HG03342 (cell line): ENCODE data around the gene CFAP54.
"Not testable (repeated sequence)": the region's sequence is repeated elsewhere in the genome, so short reads cannot be mapped to it uniquely, and the experiment has no call there.

Experiments
- ATAC-seq: cut with Tn5 transposase; IDR thresholded peaks from one replicate; pipeline ENCODE4 v1.9.1; 2021; ENCODE audit warnings: mild to moderate bottlenecking, moderate library complexity; ENCODE audit not compliant: unreplicated experiment

CFAP54 gene

GRCh38 chr12:96513681-96514080 is 24.3 kb downstream of the CFAP54 start:
- ATAC-seq: no peak

GRCh38 chr12:96514328-96514727 is 25.0 kb downstream of the CFAP54 start:
- peak; percentile 97 for ATAC-seq

- peak; percentile 41 for ATAC-seq
Measured at GRCh38 chr12:96516472-96517430, 27.4 kb downstream of the CFAP54 start.

GRCh38 chr12:96520767-96521166 is 31.4 kb downstream of the CFAP54 start:
- ATAC-seq: no peak

- no peak for ATAC-seq
Measured at GRCh38 chr12:96521895-96522682, 32.7 kb downstream of the CFAP54 start.

GRCh38 chr12:96522690-96523089 is 33.3 kb downstream of the CFAP54 start:
- no peak for ATAC-seq

GRCh38 chr12:96526110-96526509 is 36.7 kb downstream of the CFAP54 start:
- no peak for ATAC-seq

GRCh38 chr12:96529912-96530311 is 40.5 kb downstream of the CFAP54 start:
- ATAC-seq: no peak

GRCh38 chr12:96534339-96534738 is 45.0 kb downstream of the CFAP54 start:
- ATAC-seq: no peak

GRCh38 chr12:96548384-96548783 is 59.0 kb downstream of the CFAP54 start:
- no peak for ATAC-seq

- ATAC-seq: no peak
Measured at GRCh38 chr12:96549341-96549740, 60.0 kb downstream of the CFAP54 start.

- ATAC-seq: peak; percentile 22
Measured at GRCh38 chr12:96570579-96570978, 81.2 kb downstream of the CFAP54 start.

- peak; percentile 88 for ATAC-seq
Measured at GRCh38 chr12:96571101-96571862, 81.9 kb downstream of the CFAP54 start.

- ATAC-seq: peak; percentile 95
Measured at GRCh38 chr12:96578526-96579125, 89.2 kb downstream of the CFAP54 start.

- no peak for ATAC-seq
Measured at GRCh38 chr12:96585977-96586376, 96.6 kb downstream of the CFAP54 start.

GRCh38 chr12:96587691-96588090 is 98.3 kb downstream of the CFAP54 start:
- no peak for ATAC-seq

GRCh38 chr12:96590970-96591369 is 101.6 kb downstream of the CFAP54 start:
- ATAC-seq: no peak

- not testable (repeated sequence) for ATAC-seq
Measured at GRCh38 chr12:96604374-96604773, 115.0 kb downstream of the CFAP54 start.

- ATAC-seq: no peak
Measured at GRCh38 chr12:96605684-96606083, 116.3 kb downstream of the CFAP54 start.

GRCh38 chr12:96606134-96606533 is 116.8 kb downstream of the CFAP54 start:
- no peak for ATAC-seq

- no peak for ATAC-seq
Measured at GRCh38 chr12:96606644-96607043, 117.3 kb downstream of the CFAP54 start.
